ENCODE results near the gene DSC1. TPM values are rescaled to one million over a fixed set of nuclear protein-coding genes. Genes with fewer than 3 reads are reported as not detected.

DSC1 gene
- total and polyA plus RNA-seq, 10 of the 15 experiments (the other 5 are each of a cell fraction or from before 2014, with no cell fraction given), result 0.24 to 0.84 (median 0.44) TPM; not detected in 1

- ChIA-PET SMC1A (ENCODE audit: uncharacterized antibody, unreplicated experiment) (no interaction called here), RAD21 (ENCODE audit: unreplicated experiment) (no interaction called here), POLR2A (no interaction called here), CTCF (interaction anchor here (0.6 kb wide), 1 partner anchor 12 kb away, joined by 3 read pairs; no protein-coding TSS in a partner anchor)
- no peak within 1 kb of the TSS for H3K9ac ChIP-seq (ENCODE audit: control insufficient read depth, insufficient read depth, low read length)
- H3K4me1 ChIP-seq (ENCODE audit: control insufficient read depth, insufficient read depth, low read length), result no peaks in the 10 kb centered on the region
- peak within 1 kb of the TSS; percentile 50; the same call in 1 of the 2 replicates for H3K4me3 ChIP-seq
- 54% methylated on average over 34 of the region's 44 CpGs for WGBS (ENCODE audit: insufficient coverage, insufficient replicate concordance, low lambda C conversion rate, missing lambda C conversion rate)
- H2AFZ ChIP-seq (ENCODE audit: control insufficient read depth, low read depth, low read length), result peak within 1 kb of the TSS; percentile 34
- H3K4me2 ChIP-seq (ENCODE audit: control insufficient read depth, insufficient read depth), result peak within 1 kb of the TSS; percentile 64
- FAIRE-seq (no peak), DNase-seq (ENCODE audit: low read depth, low spot score) (no peak), ATAC-seq (no peak)
- no peak for TF ChIP-seq HDGF (IDR thresholded peaks at IDR 0.05)
- in situ Hi-C loops (cut with MboI) (no loop called here), intact Hi-C loops (cut with micrococcal nuclease; ENCODE audit: unreplicated experiment) (no loop called here)
- peaks cover 0 to 4% of the 10 kb centered on the region in 2 experiments; a peak in 3 of 4 replicates for H3K27me3 ChIP-seq (replicated peaks in 1 of 2; ENCODE audit: control insufficient read depth in 2 of 2, insufficient read depth in 2 of 2, low read length in 1 of 2)
- H3K36me3 ChIP-seq (ENCODE audit: control insufficient read depth in 2 of 2, insufficient read depth in 2 of 2, low read length in 1 of 2), result no peaks in the 10 kb centered on the region
- no peaks in the 10 kb centered on the region for H4K20me1 ChIP-seq (ENCODE audit: control insufficient read depth, insufficient read depth)
- no TSS peak for BruUV-seq (replicated peaks)
- H3K27ac ChIP-seq (ENCODE audit: control insufficient read depth, insufficient read depth), result no peak within 1 kb of the TSS
- no peaks in the 10 kb centered on the region for H3K79me2 ChIP-seq (ENCODE audit: control insufficient read depth, insufficient read depth, low read length)
- H3K9me3 ChIP-seq (replicated peaks; ENCODE audit: control insufficient read depth, insufficient read depth, low read length), result no peaks in the 10 kb centered on the region
Measured at GRCh38 chr18:31102025-31102684, 60.5 kb downstream of the DSC1 start, which contains the start of gene DSC2. Gene DSC2, minus strand, starts transcription at chr18:31102421. Its CDS starts 450 bp downstream, at chr18:31101971.

- no peak for FAIRE-seq
- H3K79me2 ChIP-seq (ENCODE audit: control insufficient read depth, insufficient read depth, low read length), result no peaks in the 10 kb centered on the region
- SMC1A ChIA-PET (ENCODE audit: uncharacterized antibody, unreplicated experiment), result no interaction called here
- POLR2A ChIA-PET, result no interaction called here
- peak overlapping the region; percentile 34 for H2AFZ ChIP-seq (ENCODE audit: control insufficient read depth, low read depth, low read length)
- no peaks in the 10 kb centered on the region for H3K4me1 ChIP-seq (ENCODE audit: control insufficient read depth, insufficient read depth, low read length)
- no peaks in the 10 kb centered on the region for H4K20me1 ChIP-seq (ENCODE audit: control insufficient read depth, insufficient read depth)
- peak overlapping the region; percentile 50; the same call in 1 of the 2 replicates for H3K4me3 ChIP-seq
- in situ Hi-C loops (cut with MboI), result no loop called here
- BruUV-seq (replicated peaks), result no TSS peak
- peaks cover 0 to 4% of the 10 kb centered on the region in 2 experiments; a peak in 3 of 4 replicates for H3K27me3 ChIP-seq (replicated peaks in 1 of 2; ENCODE audit: control insufficient read depth in 2 of 2, insufficient read depth in 2 of 2, low read length in 1 of 2)
- RAD21 ChIA-PET (ENCODE audit: unreplicated experiment), result no interaction called here
- H3K27ac ChIP-seq (ENCODE audit: control insufficient read depth, insufficient read depth), result no peak overlapping the region
- CTCF ChIA-PET, result no interaction called here
- peak overlapping the region; percentile 64 for H3K4me2 ChIP-seq (ENCODE audit: control insufficient read depth, insufficient read depth)
- peak; percentile 37; the same call in 2 of the 3 replicates for ATAC-seq
- no peak for DNase-seq (ENCODE audit: low read depth, low spot score)
- intact Hi-C loops (cut with micrococcal nuclease; ENCODE audit: unreplicated experiment), result no loop called here
- H3K36me3 ChIP-seq (ENCODE audit: control insufficient read depth in 2 of 2, insufficient read depth in 2 of 2, low read length in 1 of 2), result no peaks in the 10 kb centered on the region
- 33% methylated on average over 16 of the region's 72 CpGs for WGBS (ENCODE audit: insufficient coverage, insufficient replicate concordance, low lambda C conversion rate, missing lambda C conversion rate)
- no peak overlapping the region for H3K9ac ChIP-seq (ENCODE audit: control insufficient read depth, insufficient read depth, low read length)
- no peaks in the 10 kb centered on the region for H3K9me3 ChIP-seq (replicated peaks; ENCODE audit: control insufficient read depth, insufficient read depth, low read length)
- TF ChIP-seq ZBTB4 (CRISPR knock-in tag; IDR thresholded peaks at IDR 0.05) (no peak), BHLHE40 (IDR thresholded peaks at IDR 0.05; ENCODE audit: borderline replicate concordance in 1 of 2, low read depth in 2 of 2, low read length in 1 of 2) (0 out of 4 replicates have a peak, but pooled peaks of 1 of the 2 experiments have one; percentile 10), NFXL1 (IDR thresholded peaks at IDR 0.05; ENCODE audit: borderline replicate concordance) (no peak), MEF2A (IDR thresholded peaks at IDR 0.05; ENCODE audit: insufficient read depth, low read depth, low read length) (no peak), SUZ12 (IDR thresholded peaks at IDR 0.05; ENCODE audit: unreplicated experiment) (peak; percentile 80), TAF1 (IDR thresholded peaks at IDR 0.05; ENCODE audit: borderline replicate concordance, low read depth, low read length) (no peak)
Measured at GRCh38 chr18:31101183-31102024, 61.3 kb downstream of the DSC1 start.
